Uterus (tissue), 2 donors: Measurements from ENCODE around the gene SPATA9.
"Not testable (repeated sequence)": the region's sequence is repeated elsewhere in the genome, so short reads cannot be mapped to it uniquely, and the experiment has no call there.

Source experiments
- CTCF ChIP-seq, 4 experiments: fragments of 200-600 bp in 2 of 4; fragments of 450-650 bp in 2 of 4; sonication (generic) in 2 of 4; IDR thresholded peaks; one replicate each; pipeline ENCODE4 v1.5.1; 2016 to 2019; ENCODE audit warnings: antibody characterized with exemption in 4 of 4, mild to moderate bottlenecking in 2 of 4, moderate library complexity in 1 of 4
- POLR2A ChIP-seq, 2 donors: fragments of 450-650 bp; IDR thresholded peaks; one replicate each; pipeline ENCODE4 v1.6.1; 2016; ENCODE audit warnings: antibody characterized with exemption in 2 of 2, mild to moderate bottlenecking in 1 of 2, moderate library complexity in 1 of 2

- not testable (repeated sequence) for TF ChIP-seq POLR2A, CTCF (IDR thresholded peaks at IDR 0.05)
Measured at GRCh38 chr5:95710651-95711500, 28.1 kb upstream of the SPATA9 start.
